ENCODE results near the gene ADPRHL1.

DNA sequence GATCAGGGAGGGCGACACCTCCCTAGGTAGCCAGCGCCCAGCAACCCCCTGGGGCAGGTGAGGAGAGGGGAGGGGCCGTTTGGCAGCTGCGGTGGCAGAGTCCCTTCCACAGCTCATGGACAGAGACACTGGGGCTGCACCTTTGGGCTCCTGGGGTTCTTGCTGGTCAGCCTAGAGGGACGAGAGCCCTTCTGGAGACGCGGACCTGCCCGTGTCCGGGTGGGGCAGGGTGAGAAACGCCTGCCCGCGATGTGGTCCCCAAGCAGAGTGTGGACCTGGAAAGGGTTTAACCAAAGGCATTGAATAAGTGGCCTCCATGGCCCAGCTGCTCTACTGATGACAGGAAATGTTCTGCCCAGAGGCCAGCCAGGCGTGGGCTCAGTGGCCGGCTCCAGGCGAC is 38.3 kb downstream of the ADPRHL1 start:
- TF ChIP-seq, protein P1, sequence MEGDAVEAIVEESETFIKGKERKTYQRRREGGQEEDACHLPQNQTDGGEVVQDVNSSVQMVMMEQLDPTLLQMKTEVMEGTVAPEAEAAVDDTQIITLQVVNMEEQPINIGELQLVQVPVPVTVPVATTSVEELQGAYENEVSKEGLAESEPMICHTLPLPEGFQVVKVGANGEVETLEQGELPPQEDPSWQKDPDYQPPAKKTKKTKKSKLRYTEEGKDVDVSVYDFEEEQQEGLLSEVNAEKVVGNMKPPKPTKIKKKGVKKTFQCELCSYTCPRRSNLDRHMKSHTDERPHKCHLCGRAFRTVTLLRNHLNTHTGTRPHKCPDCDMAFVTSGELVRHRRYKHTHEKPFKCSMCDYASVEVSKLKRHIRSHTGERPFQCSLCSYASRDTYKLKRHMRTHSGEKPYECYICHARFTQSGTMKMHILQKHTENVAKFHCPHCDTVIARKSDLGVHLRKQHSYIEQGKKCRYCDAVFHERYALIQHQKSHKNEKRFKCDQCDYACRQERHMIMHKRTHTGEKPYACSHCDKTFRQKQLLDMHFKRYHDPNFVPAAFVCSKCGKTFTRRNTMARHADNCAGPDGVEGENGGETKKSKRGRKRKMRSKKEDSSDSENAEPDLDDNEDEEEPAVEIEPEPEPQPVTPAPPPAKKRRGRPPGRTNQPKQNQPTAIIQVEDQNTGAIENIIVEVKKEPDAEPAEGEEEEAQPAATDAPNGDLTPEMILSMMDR (IDR thresholded peaks at IDR 0.05; ENCODE audit: extremely low read depth in 1 of 2, insufficient read depth in 1 of 2, low read depth in 1 of 2, low read length in 2 of 2): no peak
- no peak for TF ChIP-seq FOS (IDR thresholded peaks at IDR 0.05; ENCODE audit: borderline replicate concordance, insufficient read depth, low read length)
- TF ChIP-seq, protein P2, sequence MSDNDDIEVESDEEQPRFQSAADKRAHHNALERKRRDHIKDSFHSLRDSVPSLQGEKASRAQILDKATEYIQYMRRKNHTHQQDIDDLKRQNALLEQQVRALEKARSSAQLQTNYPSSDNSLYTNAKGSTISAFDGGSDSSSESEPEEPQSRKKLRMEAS (IDR thresholded peaks at IDR 0.05; ENCODE audit: insufficient read depth, insufficient read length): no peak
- no peak for TF ChIP-seq EZH2 (IDR thresholded peaks at IDR 0.05; ENCODE audit: borderline replicate concordance, low read depth, low read length, severe bottlenecking)

All from endothelial cell of umbilical vein (primary cell).